Measurements from ENCODE around the gene DNAH11.

DNA sequence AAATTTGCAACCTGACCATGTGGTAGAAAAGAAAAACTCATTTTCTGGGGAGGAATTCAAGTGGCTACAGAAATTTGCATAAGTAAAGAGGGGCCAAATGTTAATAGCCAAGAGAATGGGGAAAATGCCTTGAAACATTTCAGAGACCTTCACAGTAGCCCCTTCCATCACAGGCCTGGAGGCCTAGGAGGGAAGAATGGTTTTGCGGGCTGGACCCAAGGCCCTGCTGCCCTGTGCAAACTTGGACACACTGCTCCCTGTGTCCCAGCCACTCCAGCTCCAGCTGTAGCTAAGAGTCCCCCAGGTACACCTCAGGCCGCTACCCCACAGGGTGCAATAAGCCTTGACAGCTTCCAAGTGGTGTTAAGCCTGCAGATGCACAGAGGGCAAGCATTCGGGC is 16.4 kb upstream of the DNAH11 start:
- no peak for TF ChIP-seq CTCF (IDR thresholded peaks at IDR 0.05; ENCODE audit: low read depth, low read length, missing input control)
- TF ChIP-seq, protein P1, sequence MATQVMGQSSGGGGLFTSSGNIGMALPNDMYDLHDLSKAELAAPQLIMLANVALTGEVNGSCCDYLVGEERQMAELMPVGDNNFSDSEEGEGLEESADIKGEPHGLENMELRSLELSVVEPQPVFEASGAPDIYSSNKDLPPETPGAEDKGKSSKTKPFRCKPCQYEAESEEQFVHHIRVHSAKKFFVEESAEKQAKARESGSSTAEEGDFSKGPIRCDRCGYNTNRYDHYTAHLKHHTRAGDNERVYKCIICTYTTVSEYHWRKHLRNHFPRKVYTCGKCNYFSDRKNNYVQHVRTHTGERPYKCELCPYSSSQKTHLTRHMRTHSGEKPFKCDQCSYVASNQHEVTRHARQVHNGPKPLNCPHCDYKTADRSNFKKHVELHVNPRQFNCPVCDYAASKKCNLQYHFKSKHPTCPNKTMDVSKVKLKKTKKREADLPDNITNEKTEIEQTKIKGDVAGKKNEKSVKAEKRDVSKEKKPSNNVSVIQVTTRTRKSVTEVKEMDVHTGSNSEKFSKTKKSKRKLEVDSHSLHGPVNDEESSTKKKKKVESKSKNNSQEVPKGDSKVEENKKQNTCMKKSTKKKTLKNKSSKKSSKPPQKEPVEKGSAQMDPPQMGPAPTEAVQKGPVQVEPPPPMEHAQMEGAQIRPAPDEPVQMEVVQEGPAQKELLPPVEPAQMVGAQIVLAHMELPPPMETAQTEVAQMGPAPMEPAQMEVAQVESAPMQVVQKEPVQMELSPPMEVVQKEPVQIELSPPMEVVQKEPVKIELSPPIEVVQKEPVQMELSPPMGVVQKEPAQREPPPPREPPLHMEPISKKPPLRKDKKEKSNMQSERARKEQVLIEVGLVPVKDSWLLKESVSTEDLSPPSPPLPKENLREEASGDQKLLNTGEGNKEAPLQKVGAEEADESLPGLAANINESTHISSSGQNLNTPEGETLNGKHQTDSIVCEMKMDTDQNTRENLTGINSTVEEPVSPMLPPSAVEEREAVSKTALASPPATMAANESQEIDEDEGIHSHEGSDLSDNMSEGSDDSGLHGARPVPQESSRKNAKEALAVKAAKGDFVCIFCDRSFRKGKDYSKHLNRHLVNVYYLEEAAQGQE (IDR thresholded peaks at IDR 0.05), result no peak

Data from liver (tissue), 2 donors.